Stimulated activated CD8-positive, alpha-beta memory T cell treated with anti-CD3 and anti-CD28 coated beads, Interleukin-15, amount 100 ng/mL, for 24 hours (primary cell): ENCODE data around the gene CNOT8.
"Not testable (repeated sequence)": the region's sequence is repeated elsewhere in the genome, so short reads cannot be mapped to it uniquely, and the experiment has no call there.

Experiments used
- DNase-seq: peaks from one replicate; pipeline ENCODE4 v3.0.0-alpha.2; 2020; ENCODE audit warnings: low read depth

The CNOT8 gene

DNA sequence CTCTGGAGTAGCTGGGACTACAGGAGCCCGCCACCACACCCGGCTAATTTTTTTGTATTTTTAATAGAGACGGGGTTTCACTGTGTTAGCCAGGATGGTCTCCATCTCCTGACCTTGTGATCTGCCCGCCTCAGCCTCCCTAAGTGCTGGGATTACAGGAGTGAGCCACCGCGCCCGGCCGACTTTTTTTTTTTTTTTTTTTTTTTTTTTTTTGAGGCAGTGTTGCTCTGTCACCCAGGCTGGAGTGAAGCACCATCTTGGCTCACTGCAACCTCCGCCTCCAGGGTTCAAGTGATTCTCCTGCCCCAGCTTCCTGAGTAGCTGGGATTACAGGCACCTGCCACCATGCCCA lies 22.8 kb upstream of the CNOT8 start:
- DNase-seq, result not testable (repeated sequence)

DNA sequence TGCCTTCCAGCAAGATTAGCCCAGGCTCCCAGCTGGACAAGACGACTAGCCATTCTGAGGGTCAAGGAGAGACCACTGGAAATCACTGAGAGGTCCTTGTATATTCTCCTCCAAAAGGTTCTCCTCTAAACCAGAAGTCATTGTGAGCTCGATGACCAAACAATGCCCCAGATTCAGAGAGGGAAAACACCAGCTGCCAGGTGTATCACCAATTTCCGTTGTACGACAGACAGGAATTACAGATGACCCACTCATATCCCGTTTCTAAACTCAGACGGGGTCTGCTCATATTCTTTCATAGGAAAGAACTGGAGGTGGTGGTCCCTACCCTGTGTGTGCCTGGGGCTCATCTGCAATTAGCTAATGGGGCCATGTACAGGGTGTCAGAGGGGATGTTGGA lies 22.2 kb upstream of the CNOT8 start:
- DNase-seq, result no peak

DNA sequence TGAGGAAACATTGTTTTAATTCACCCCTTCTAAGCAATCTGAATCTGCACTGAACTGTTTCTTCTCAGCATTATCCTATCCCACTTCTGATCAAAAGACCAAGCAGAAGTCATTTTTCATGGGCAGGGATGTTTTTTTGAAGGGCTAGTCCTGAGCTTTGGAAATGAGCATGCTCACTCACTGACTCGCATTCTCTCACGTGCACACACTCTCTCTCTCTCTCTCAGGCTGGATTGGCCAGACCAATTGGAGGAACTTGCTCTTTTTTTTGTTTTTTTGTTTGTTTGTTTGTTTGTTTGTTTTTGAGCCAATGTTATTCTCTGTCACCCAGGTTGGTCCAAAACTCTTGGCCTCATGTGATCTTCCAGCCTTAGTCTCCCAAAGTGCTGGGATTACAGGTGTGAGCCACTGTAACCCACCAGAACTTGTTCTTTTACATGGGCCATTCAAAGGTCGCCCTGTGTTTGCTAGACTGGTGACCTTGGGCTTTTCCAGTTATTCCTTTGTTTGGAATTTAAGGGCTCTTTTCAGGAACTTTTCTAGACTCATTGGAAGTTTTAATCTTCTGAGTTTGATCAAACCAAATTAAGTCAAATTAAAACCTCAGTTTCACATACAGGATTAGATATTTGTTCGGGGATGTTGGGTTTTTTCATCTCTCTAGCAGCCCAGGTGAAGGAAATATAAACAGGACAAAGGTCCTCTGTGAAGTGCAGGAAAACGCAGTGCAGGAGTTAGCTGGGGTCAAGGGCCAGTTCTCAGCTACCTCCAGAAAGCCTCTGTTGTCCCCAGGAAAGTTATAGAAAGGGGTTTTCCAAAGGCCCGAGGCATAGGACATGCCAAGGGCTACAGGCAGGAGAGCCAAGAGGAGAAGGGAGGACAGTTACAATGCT lies 21.2 kb upstream of the CNOT8 start:
- DNase-seq, result no peak

DNA sequence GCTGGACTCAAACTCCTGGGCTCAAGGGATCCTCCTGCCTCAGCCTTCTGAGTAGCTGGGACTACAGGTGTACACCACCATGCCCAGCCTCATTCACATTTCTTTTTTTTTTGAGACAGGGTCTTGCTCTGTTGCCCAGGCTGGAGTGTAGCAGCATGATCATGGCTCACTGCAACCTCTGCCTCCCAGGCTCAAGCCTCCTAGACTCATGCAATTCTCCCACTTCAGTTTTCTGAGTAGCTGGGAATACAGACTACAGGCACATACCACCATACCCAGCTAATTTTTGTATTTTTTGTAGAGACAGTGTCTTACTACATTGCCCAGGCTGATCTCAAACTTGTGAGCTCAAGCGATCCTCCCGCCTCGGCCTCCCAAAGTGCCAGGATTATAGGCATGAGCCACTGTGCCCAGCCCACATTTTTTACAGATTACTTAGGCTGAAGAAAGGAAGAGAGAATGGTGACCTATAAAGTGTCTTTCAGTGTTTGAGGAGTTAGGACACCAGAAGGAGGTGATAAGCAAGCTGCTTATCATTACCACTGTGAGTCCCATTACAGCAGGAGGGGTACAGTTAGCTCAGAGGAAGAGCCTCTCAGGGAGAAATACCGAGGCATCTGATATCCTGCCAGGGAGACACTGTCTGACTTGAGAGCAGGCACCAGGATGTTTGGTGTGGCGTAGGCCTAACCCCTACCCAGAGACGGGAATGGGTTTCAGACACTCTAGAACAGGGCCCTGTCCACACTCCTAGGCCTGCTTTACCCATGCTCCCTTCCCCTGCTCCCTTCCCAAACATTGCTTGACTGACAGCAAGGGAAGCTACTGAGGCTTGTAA lies 17.8 kb upstream of the CNOT8 start:
- no peak for DNase-seq

DNA sequence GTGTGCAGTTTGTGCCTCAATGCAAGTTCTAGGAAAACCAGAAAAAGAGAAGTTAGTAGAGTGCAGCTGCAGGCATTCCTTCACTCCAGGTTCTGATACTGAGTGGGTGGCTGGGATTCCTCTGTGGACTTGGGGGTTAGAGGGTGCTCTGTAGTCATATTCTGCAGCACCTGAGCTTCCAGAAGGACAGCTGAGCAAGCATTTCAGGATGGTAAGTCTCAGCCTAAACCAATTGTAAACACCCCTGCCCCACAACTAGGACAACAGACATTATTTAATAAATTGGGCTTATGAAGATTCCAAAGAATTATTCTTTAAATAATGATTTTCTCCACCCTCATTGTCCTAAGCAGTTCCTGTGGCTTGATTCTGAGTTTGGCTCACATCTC lies 17.2 kb upstream of the CNOT8 start:
- DNase-seq, result no peak

DNA sequence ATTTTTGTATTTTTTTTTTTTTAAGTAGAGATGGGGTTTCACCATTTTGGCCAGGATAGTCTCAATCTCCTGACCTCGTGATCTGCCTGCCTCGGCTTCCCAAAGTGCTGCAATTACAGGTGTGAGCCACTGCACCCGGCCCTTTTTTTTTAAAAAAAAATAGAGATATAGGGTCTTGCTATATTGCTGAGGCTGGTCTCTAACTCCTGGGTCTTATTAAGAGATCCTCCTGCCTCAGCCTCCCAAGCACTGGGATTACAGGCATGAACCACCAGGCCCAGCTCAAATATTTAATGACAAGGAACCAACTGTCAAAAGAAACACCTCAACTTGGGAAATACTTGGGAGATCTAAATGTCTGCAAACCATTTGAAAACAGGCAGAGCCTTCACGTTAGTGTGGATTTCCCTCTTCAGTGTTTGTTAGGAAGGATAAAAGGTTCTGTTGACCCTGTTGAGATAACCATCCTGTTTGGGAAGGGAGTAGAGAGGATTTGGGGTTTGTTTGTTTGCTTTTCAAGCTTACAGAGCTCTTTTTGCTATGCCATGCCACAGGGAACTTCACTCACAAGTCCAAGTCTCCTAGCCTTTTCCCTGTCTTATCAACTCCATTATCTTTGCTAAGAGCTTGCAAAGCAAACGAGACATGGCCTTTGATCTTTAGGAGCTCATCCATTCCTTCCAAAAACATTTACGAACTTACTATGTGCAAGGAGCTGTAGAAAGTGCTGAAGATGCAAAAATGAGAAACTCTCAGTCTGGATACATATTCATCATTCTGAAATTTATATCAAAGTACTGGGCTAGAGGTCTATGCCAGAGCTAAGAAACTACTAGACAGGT lies 15.5 kb upstream of the CNOT8 start:
- no peak for DNase-seq

DNA sequence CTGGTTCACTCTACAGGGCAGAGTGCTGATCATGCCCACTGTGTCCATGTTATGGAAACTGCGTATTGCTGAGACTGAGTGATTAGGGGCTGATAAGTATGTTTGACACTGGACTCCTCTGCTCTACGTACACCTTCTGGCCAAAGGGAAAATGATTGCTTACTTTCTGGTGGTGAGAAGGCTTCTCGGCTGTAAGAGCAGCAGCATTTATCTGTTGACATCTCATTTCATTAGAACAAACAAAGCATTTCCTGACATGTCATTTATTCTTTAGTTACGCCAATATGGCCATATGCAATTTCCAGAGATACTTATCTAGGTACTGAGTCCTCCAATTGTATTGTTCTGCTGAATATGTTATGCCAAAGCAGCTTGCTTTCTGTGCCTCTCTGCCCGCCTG lies 13.6 kb upstream of the CNOT8 start:
- DNase-seq, result no peak

DNA sequence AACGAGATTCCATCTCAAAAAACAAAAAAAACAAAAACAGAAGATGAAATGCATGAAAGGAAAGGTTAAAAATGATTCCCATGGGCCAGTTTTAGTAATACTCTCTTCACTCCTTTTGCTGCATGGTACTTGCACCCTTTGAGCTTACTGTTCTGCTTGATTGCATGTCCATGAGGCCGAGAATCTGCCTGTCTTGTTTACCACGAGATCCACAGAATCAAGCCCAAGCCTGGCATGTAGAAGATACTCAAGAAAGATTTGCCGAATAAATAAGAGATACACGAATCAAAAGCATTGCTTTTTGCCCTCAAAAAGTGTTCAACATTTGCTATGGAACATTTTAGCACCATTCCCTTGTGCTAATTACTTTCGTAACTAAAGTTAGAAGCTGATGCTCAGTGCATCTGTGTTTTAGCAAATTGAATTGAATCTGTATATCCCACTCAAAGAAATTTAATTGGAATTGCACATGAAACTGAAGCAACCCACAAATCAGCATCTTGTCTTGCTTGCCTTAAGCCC lies 9.1 kb upstream of the CNOT8 start:
- no peak for DNase-seq

DNA sequence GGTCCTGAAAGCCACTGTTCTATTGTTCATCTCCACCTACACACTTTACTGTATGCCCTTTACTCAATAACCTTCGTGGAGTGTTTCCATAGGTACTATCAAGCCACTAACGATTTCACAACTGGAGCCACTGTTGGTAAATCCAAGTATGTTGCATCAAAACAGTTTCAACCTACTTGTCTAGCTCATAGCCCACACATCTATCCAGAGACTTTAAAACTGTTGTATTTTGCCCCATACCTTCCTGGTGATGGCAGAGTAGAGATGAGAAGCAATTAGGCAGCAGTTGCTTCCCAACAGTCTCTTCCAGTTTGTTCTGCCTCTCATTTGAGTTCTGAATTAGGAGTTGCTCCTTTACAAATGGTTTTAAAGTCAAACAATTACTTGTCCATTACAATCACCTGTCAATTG lies 8.6 kb upstream of the CNOT8 start:
- no peak for DNase-seq

DNA sequence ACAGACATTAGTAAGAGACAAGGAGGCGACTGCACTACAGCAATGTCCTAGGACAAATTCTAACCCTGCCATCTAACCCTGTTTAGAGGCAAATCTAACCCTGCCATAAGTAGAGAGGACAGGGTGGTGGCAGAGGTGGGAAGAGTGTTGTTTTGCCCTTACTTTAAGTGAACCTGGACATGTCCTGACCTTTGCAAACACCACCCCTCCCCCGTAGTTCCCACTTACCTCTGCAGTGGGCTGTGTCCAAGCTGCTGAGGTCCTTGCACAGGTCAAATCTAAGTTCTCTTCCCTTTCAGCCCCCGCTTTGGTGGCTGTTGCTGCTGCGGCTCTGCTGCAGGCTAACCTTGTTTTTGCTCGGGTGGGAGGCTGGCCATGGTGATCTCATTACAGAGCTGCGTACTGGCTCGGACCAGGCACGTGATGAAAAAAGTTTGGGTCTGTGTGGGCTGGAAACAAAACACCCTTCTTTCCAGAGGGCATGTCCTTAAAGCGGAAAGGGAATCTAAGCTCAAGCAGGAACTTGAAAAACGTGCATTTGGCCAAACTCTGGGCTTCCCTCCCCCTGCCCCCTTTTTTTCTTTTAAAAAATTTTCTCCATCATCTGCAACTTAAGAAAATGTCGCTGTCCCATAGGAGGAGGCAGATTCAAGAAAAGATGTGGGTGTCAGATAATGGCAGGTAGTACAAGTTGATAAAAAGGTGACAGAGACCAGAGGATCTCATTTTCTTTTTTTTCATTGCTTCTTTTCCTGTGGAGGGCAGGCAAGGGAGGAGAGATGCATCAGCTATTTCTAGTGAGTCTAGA lies 8.0 kb upstream of the CNOT8 start, which contains the start of gene FAXDC2:
Gene FAXDC2, minus strand, starts transcription at position 349 of the 808 bp plus-strand sequence. CDS start 12,425 bp downstream, outside the sequence.
- no peak for DNase-seq

DNA sequence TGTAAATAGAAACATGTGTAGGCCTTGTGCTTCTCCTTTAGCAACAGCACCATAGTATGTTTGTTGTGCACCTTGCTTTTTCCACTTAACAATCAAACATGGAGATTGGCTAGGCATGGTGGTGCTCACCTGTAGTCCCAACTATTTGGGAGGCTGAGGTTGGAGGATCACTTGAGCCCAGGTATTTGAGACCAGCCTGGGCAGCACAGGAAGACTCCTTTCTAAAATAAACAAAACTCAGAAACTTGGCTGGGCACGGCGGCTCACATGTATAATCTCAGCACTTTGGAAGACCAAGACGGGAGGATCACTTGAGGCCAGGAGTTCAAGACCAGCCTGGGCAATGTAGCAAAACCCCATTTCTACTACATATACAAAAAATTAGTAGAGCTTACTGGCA lies 7.1 kb upstream of the CNOT8 start:
- DNase-seq, result no peak

DNA sequence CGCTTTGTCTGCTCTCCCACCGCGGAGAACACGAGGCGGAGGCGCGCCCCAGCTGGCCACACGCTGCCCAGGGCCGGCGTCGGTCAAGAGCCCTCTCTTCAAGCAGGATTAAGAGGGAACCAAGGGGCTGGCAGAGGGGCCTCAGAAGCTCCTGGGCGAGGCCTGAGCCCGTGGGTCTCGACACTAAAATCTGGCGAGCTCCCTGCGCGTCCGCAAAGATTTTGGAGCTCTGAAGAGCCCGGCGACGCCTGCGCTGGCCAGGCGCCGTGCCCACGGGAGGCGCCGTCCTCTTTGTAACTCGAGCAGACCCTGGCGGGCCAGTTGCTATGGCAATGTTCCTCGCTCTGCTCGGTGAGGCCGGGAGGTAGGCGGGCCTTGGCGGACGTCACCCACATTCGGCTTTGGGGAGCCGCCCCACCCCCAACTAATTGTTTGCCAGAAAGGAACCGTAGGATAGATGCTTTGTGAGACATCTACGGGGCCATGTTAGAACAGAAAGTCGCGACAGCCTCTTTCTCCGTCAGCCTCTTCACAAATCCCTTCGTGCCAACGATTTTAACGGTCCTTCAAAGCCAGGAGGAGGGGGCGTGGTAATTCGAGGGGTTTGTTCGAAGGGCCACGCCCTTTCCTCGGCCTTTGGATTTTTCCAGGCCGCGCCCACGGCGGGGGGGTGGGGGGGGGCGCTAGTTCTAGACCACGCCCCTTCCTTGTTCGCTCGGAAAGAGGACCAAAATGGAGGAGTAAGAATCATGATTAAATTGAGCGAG lies 714 bp upstream of the CNOT8 start:
- peak; percentile 52 for DNase-seq

DNA sequence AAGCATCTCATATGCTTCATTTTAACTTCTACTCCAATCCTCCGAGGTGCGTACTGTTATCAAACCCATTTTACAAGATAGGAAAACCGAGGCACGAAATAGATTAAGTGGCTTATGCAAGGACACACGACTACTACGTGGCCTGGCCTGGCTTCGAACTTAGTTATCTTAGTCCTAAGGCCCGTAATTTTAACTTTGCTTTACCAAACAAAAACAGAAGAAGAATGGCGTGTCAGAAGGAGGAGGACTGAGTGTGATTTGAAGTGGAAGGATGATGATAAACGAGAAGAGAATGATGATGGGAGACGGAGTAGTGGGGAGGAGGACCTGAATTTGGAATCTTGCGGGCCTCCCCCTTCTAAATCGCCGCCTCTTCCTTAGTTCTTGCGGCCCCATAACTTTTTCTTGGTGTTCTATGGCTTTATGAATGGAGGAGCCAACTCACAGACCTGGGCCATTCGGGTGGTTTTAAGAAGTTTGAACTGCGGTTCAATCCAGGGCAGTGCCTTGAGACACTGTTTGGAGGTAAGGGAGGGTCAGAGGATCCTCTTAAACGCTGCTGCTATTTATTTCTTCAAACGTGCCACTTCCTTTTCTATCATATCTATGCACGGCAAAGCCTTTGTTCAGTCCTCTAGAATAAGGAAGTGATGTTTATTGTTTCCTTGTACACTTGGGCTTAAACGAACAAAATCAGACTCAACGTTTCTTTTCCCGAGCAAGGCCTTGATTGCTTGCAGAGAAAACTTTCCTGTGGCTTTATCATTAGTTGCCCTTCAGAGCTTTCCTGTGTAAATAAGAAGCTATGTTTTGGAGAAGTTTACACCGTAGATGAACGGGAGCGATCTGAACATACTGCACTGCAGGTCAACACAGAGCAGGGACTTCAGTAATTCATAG lies 795 bp downstream of the CNOT8 start:
- no peak for DNase-seq

DNA sequence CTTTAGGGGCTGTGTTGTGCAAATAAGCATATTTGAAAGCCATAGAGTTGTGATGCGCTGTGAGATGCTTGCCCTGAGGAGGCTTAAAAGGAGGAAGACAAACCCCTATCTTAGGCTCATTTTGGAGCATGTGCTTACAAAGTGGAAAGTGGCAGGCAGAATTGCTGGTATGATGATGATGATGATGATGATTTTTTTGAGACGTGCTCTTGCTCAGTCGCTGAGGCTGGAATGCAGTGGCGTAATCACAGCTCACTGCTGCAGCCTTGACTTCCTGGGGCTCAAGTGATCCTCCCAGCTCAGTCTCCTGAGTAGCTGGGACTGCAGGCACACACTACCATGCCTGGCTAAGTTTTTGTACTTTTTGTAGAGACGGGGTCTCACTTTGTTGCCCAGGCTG lies 1.7 kb downstream of the CNOT8 start:
- no peak for DNase-seq

DNA sequence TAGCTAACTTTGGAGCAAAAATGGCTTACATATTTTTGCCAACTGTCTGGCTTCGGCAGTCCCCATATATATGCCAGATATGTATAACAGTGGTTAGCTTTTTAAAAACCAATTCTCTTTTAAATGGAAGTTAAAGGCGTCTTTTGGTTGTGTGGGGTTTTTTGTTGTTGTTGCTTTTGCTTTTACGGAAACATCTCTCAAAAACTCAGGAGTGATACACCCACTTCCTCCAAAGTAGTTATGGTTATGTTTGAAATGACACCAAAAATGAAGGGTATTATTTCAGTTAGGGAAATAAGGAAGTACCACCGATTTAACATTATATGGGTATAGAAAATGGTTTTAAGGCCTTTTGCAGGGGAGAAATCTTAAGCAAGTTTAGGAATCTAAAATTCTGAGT lies 2.3 kb downstream of the CNOT8 start:
- no peak for DNase-seq

DNA sequence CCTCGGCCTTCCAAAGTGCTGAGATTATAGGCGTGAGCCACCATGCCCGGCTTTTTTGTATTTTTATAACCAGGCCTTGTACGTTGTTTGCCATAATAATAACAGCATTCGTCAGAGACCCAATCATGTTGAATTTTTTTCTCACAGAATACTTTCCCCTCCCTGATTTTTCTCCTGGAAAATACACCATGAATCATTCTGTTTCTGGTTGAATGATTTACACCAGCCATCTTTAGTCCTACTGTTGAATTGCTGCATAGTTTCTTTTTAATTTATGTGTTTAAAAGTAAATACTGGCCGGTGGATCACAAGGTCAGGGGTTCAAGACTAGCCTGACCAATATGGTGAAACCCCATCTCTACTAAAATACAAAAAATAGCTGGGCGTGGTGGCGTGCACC lies 3.5 kb downstream of the CNOT8 start:
- no peak for DNase-seq

DNA sequence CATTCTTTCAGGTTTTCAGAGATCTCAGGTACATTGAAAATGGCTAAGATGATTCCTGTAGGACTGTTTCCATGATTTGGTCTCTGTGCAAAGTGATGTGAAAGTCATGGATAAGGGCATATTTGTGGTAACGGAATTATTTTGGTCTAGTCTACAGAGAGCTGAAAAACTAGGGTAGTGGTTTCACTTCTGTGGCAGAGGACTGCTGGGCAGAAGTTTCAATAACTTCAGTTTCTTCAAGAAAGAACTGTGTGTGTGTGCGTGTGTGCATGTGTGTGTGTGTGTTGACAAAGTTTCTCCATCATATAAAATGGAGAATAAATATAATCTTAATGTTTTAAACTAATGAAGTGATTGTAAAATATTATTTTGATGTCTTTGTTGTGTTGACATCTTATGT lies 4.3 kb downstream of the CNOT8 start:
- DNase-seq, result no peak

DNA sequence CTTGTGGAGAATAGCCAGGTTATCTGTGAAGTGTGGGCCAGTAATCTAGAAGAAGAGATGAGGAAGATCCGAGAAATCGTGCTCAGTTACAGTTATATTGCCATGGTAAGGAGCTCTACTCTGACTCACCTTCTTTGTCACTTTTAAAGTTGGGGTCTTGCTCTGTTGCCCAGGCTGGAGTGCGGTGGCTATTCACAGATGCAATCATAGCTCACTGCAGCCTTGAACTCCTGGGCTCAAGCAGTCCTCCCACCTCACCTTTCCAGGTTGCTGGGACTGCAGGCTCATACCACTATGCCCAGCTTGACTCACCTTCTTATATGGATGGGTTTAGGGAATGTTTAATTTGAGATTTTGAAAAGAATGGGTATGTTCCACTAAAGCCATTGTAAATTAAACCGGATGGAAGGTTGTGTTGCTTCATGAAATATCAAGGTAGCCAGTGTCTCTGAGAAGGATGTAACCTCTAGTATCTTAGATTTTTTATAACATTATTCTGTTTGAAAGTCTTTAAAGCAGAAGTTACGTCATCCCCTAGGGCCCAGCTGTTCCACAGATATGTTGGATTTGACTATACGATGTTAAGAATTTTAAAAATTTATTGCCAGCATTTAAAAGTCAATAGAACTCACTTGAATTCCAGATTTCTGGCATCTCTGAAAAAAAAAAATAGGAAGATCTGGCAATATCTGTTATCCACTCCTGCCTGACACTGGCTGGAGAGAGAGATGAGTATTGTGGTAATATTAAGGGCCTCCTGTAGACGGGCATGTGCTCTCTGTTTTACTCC lies 5.1 kb downstream of the CNOT8 start:
- no peak for DNase-seq
